ENCODE data around the gene OR10K2. TPM values are rescaled to one million over a fixed set of nuclear protein-coding genes. Genes with fewer than 3 reads are reported as not detected.

The OR10K2 gene
- total RNA-seq, 2 experiments from 2014 or later = not detected

GRCh38 chr1:158396646-158397045 lies 29.4 kb downstream of the OR10K2 start:
- Mint-ChIP-seq H3K4me1 (ENCODE audit: low read depth) (peaks cover 8% of the 10 kb centered on the region), H3K27me3 (peaks cover 1% of the 10 kb centered on the region), H3K36me3 (ENCODE audit: low read depth) (no peaks in the 10 kb centered on the region), H3K9me3 (no peaks in the 10 kb centered on the region), H3K27ac (no peak overlapping the region), H3K4me3 (no peak overlapping the region)
- intact Hi-C loops (cut with DNase I, micrococcal nuclease) = no loop called here
- Histone ChIP-seq H3K4me3 (ENCODE audit: low read length) (no peak overlapping the region), H3K4me1 (ENCODE audit: insufficient read depth, low read length) (no peaks in the 10 kb centered on the region), H3K9me3 (ENCODE audit: control insufficient read depth in 1 of 2, insufficient read depth in 1 of 2, low read length in 2 of 2) (no peaks in the 10 kb centered on the region), H3K27me3 (ENCODE audit: control insufficient read depth in 1 of 2, insufficient read depth in 2 of 2, low read length in 2 of 2) (peaks cover 3 to 10% of the 10 kb centered on the region in 2 experiments), H3K27ac (ENCODE audit: low read depth in 1 of 2, low read length in 2 of 2) (no peak overlapping the region), H3K36me3 (ENCODE audit: insufficient read depth, low read length) (no peaks in the 10 kb centered on the region)
- POLR2A ChIA-PET = no interaction called here
- no peak for TF ChIP-seq CTCF (IDR thresholded peaks at IDR 0.05)
- CTCF ChIA-PET = no interaction called here
- DNase-seq (no peak), ATAC-seq (ENCODE audit: poor library complexity) (no peak)

GRCh38 chr1:158393476-158393875 lies 32.6 kb downstream of the OR10K2 start:
- Histone ChIP-seq H3K27me3 (ENCODE audit: control insufficient read depth in 1 of 2, insufficient read depth in 2 of 2, low read length in 2 of 2) (peaks cover 3% of the 10 kb centered on the region in 2 experiments), H3K36me3 (ENCODE audit: insufficient read depth, low read length) (no peaks in the 10 kb centered on the region), H3K9me3 (ENCODE audit: control insufficient read depth in 1 of 2, insufficient read depth in 1 of 2, low read length in 2 of 2) (no peaks in the 10 kb centered on the region), H3K4me1 (ENCODE audit: insufficient read depth, low read length) (no peaks in the 10 kb centered on the region), H3K27ac (ENCODE audit: low read depth in 1 of 2, low read length in 2 of 2) (no peak overlapping the region), H3K4me3 (ENCODE audit: low read length) (no peak overlapping the region)
- intact Hi-C loops (cut with DNase I, micrococcal nuclease) = no loop called here
- Mint-ChIP-seq H3K27me3 (no peaks in the 10 kb centered on the region), H3K36me3 (ENCODE audit: low read depth) (no peaks in the 10 kb centered on the region), H3K4me3 (no peak overlapping the region), H3K4me1 (ENCODE audit: low read depth) (peaks cover 7% of the 10 kb centered on the region), H3K27ac (no peak overlapping the region), H3K9me3 (no peaks in the 10 kb centered on the region)
- ATAC-seq (ENCODE audit: poor library complexity) (no peak), DNase-seq (no peak)
- ChIA-PET POLR2A (no interaction called here), CTCF (no interaction called here)
- TF ChIP-seq CTCF (IDR thresholded peaks at IDR 0.05) = no peak

GRCh38 chr1:158391099-158391498 lies 34.9 kb downstream of the OR10K2 start:
- ATAC-seq (ENCODE audit: poor library complexity) (no peak), DNase-seq (no peak)
- ChIA-PET CTCF (no interaction called here), POLR2A (no interaction called here)
- no peaks in the 10 kb centered on the region for H3K36me3 ChIP-seq (ENCODE audit: insufficient read depth, low read length)
- TF ChIP-seq CTCF (IDR thresholded peaks at IDR 0.05) = no peak
- no peaks in the 10 kb centered on the region for H3K9me3 ChIP-seq (ENCODE audit: control insufficient read depth in 1 of 2, insufficient read depth in 1 of 2, low read length in 2 of 2)
- H3K27ac Mint-ChIP-seq = no peak overlapping the region
- H3K27ac ChIP-seq (ENCODE audit: low read depth in 1 of 2, low read length in 2 of 2) = no peak overlapping the region
- no peaks in the 10 kb centered on the region for H3K4me1 ChIP-seq (ENCODE audit: insufficient read depth, low read length)
- H3K4me3 Mint-ChIP-seq = no peak overlapping the region
- peaks cover 0 to 3% of the 10 kb centered on the region in 2 experiments for H3K27me3 ChIP-seq (ENCODE audit: control insufficient read depth in 1 of 2, insufficient read depth in 2 of 2, low read length in 2 of 2)
- H3K9me3 Mint-ChIP-seq = no peaks in the 10 kb centered on the region
- H3K4me3 ChIP-seq (ENCODE audit: low read length) = no peak overlapping the region
- no peaks in the 10 kb centered on the region for H3K27me3 Mint-ChIP-seq
- H3K36me3 Mint-ChIP-seq (ENCODE audit: low read depth) = no peaks in the 10 kb centered on the region
- intact Hi-C loops (cut with DNase I, micrococcal nuclease) = no loop called here
- H3K4me1 Mint-ChIP-seq (ENCODE audit: low read depth) = peaks cover 7% of the 10 kb centered on the region
